ENCODE data around the gene NRG3. TPM values are rescaled to one million over a fixed set of nuclear protein-coding genes. Genes with fewer than 3 reads are reported as not detected.

The NRG3 gene
- total and polyA plus RNA-seq, 2 of the 8 experiments (the other 6 are each of a cell fraction or from before 2014, with no cell fraction given), result 4.2 to 5.0 TPM

DNA sequence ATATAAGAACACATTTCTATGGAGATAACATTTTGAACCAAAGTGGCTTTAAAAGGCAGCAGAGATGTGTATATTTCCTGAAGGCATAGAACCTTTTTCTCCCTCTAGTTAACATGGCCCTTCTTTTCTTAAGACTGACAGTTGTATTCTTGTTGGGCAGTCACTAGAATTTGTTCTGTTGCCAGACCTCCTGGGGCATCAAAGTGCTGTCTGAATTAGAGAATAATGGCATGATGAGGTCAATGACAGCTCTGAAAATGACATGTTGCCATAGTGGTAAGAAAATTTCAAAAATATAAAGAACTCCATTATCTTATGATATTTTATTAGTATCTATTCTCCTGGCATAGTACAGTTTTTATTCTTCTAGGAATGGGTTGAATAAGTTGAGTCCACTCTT lies 446.7 kb downstream of the NRG3 start:
- no peak overlapping the region for H4K5ac ChIP-seq (ENCODE audit: insufficient read length, low read depth, low read length)
- no peak overlapping the region for H2BK120ac ChIP-seq (replicated peaks; ENCODE audit: low read depth, low read length)
- POLR2A ChIA-PET (ENCODE audit: partially characterized antibody), result no interaction called here
- H3K9ac ChIP-seq (replicated peaks in 1 of 4; ENCODE audit: extremely low read depth in 1 of 4, low read depth in 3 of 4, low read length in 3 of 4), result no peak overlapping the region
- CTCF ChIA-PET (ENCODE audit: partially characterized antibody), result interaction anchor here (1.4 kb wide), 1 partner anchor 10 kb away, joined by 4 read pairs; no protein-coding TSS in a partner anchor
- H3K4me2 ChIP-seq (ENCODE audit: insufficient read depth in 1 of 2, low read depth in 2 of 2, low read length in 2 of 2), result no peak overlapping the region
- H2BK12ac ChIP-seq (ENCODE audit: low read depth, low read length), result no peak overlapping the region
- H3K23me2 ChIP-seq (ENCODE audit: low read depth, low read length), result no peaks in the 10 kb centered on the region
- no peak overlapping the region for H3K14ac ChIP-seq (ENCODE audit: insufficient read length)
- no peak overlapping the region for H3K27ac ChIP-seq (ENCODE audit: low read depth, low read length)
- DNase-seq (ENCODE audit: low read depth in 1 of 2, low spot score in 2 of 2) (no peak), FAIRE-seq (no peak)
- no peak overlapping the region for H3K4me3 ChIP-seq (ENCODE audit: extremely low read depth in 1 of 4, insufficient read depth in 2 of 4, low read depth in 3 of 4, low read length in 4 of 4)
- no peaks in the 10 kb centered on the region for H3K79me1 ChIP-seq (ENCODE audit: low read depth, low read length)
- no peak overlapping the region for H2BK15ac ChIP-seq (ENCODE audit: low read length)
- no peaks in the 10 kb centered on the region for H3K9me3 ChIP-seq (ENCODE audit: insufficient read depth in 2 of 2, low read depth in 1 of 2, low read length in 1 of 2)
- H3K23ac ChIP-seq (ENCODE audit: insufficient read length), result no peak overlapping the region
- no peak overlapping the region for H4K8ac ChIP-seq (ENCODE audit: extremely low read depth, insufficient read depth, low read length)
- H3K4ac ChIP-seq (replicated peaks; ENCODE audit: insufficient read length, low read depth, low read length), result no peak overlapping the region
- no peaks in the 10 kb centered on the region for H3K27me3 ChIP-seq (replicated peaks in 1 of 4; ENCODE audit: control insufficient read depth in 3 of 4, extremely low read depth in 1 of 4, insufficient read depth in 3 of 4, low read length in 3 of 4)
- no peak overlapping the region for H3K18ac ChIP-seq (ENCODE audit: extremely low read depth, low read length)
- H2AK5ac ChIP-seq (ENCODE audit: low read depth, low read length), result no peak overlapping the region
- H2BK20ac ChIP-seq (ENCODE audit: low read length), result no peak overlapping the region
- no peak overlapping the region for H2BK5ac ChIP-seq (ENCODE audit: low read depth, low read length)
- H4K20me1 ChIP-seq (replicated peaks in 1 of 2; ENCODE audit: control insufficient read depth in 1 of 2, insufficient read depth in 2 of 2, low read length in 2 of 2), result no peaks in the 10 kb centered on the region
- H2AFZ ChIP-seq (ENCODE audit: low read length), result no peak overlapping the region
- peaks cover 0 to 6% (median 2%) of the 10 kb centered on the region in 4 experiments; a peak in 4 of 7 replicates for H3K4me1 ChIP-seq (replicated peaks in 1 of 4; ENCODE audit: control insufficient read depth in 3 of 4, insufficient read depth in 4 of 4, low read length in 3 of 4)
- H3K36me3 ChIP-seq (ENCODE audit: control insufficient read depth in 2 of 4, insufficient read depth in 4 of 4, low read length in 3 of 4), result no peaks in the 10 kb centered on the region
- H4K91ac ChIP-seq (replicated peaks; ENCODE audit: insufficient read length, low read length), result no peak overlapping the region
- H3K56ac ChIP-seq (replicated peaks; ENCODE audit: insufficient read length, low read depth, low read length), result no peak overlapping the region
- no peaks in the 10 kb centered on the region for H3K79me2 ChIP-seq (ENCODE audit: control insufficient read depth in 1 of 2, insufficient read depth in 2 of 2, low read length in 2 of 2)
- no peak for TF ChIP-seq HDAC2 (IDR thresholded peaks at IDR 0.05; ENCODE audit: borderline replicate concordance in 1 of 2, low read depth in 2 of 2, low read length in 2 of 2)
- no peak for TF ChIP-seq FOSL1 (IDR thresholded peaks at IDR 0.05; ENCODE audit: insufficient read depth, low read depth, low read length)
- TF ChIP-seq ATF2 (IDR thresholded peaks at IDR 0.05; ENCODE audit: low read length), result no peak
- TF ChIP-seq HDAC6 (IDR thresholded peaks at IDR 0.05; ENCODE audit: low read depth, low read length), result no peak
- no peak for TF ChIP-seq JUN (IDR thresholded peaks at IDR 0.05; ENCODE audit: low read depth, low read length)
- no peak for TF ChIP-seq CTBP2 (IDR thresholded peaks at IDR 0.05; ENCODE audit: borderline replicate concordance, insufficient read depth, insufficient read length, low read length)
- no peak for TF ChIP-seq RNF2 (IDR thresholded peaks at IDR 0.05; ENCODE audit: borderline replicate concordance, low read depth, low read length, missing control alignments, poor library complexity, severe bottlenecking)
- no peak for TF ChIP-seq KDM5A (IDR thresholded peaks at IDR 0.05; ENCODE audit: low read length)
- TF ChIP-seq GTF2F1 (IDR thresholded peaks at IDR 0.05; ENCODE audit: borderline replicate concordance, low read depth, low read length), result no peak
- no peak for TF ChIP-seq EZH2 (IDR thresholded peaks at IDR 0.05; ENCODE audit: low read depth, low read length, severe bottlenecking)
- no peak for TF ChIP-seq CHD1 (IDR thresholded peaks at IDR 0.05; ENCODE audit: low read depth, low read length)
- no peak for TF ChIP-seq SIRT6 (IDR thresholded peaks at IDR 0.05; ENCODE audit: low read length)
- no peak for TF ChIP-seq YY1 (IDR thresholded peaks at IDR 0.05; ENCODE audit: low read depth, low read length)
